H1 (cell line): ENCODE results near the gene KCNN4. TPM values are rescaled to one million over a fixed set of nuclear protein-coding genes. Genes with fewer than 3 reads are reported as not detected.

Experiments used
- BRCA1 ChIP-seq: IDR thresholded peaks from 2 replicates; pipeline ENCODE4 v1.6.1; 2012; ENCODE audit warnings: low read depth, low read length, improper control_type of control experiment
- EGR1 ChIP-seq: IDR thresholded peaks from 2 replicates; pipeline ENCODE4 v1.6.1; 2011; ENCODE audit warnings: low read depth, low read length, borderline replicate concordance
- EP300 ChIP-seq, 2 experiments: IDR thresholded peaks; 1 replicate in 1 of 2; 2 replicates in 1 of 2; pipeline ENCODE4 v1.6.1; 2011 to 2012; ENCODE audit warnings: low read depth in 2 of 2, low read length in 2 of 2, mild to moderate bottlenecking in 2 of 2, borderline replicate concordance in 1 of 2, inconsistent platforms in 1 of 2, moderate library complexity in 1 of 2
- RXRA ChIP-seq: IDR thresholded peaks from 2 replicates; pipeline ENCODE4 v1.6.1; 2011; ENCODE audit warnings: low read depth, mild to moderate bottlenecking, low read length, moderate library complexity; ENCODE audit not compliant: insufficient read depth
- polyA plus RNA-seq, 7 experiments: library from polyadenylated mRNA; depleted of rRNA in 3 of 7; stranded (reverse) in 5 of 7; unstranded in 2 of 7; fragments of >200 nt in 5 of 7; fragments of 200-250 nt in 2 of 7; gene quantifications; 1 replicate in 5 of 7; 2 replicates in 1 of 7; 4 replicates in 1 of 7; pipeline versions ENCODE4 v1.2.1 to v1.2.3, GENCODE V29; 2011 to 2013; ENCODE audit warnings: missing spikeins in 2 of 7, mixed read lengths in 2 of 7
- total RNA-seq: library from RNA; stranded (reverse); fragmentation: NEBNext Ultra II Directional; extraction: Animal tissue kit (Norgen Biotek cat#: 25700); gene quantifications from 2 replicates; pipeline ENCODE4 v1.2.1, GENCODE V29; 2021
- TF ChIP-seq, protein P1 (sequence below): fragments of 300-600 bp; sonication (generic); IDR thresholded peaks from 2 replicates; pipeline ENCODE4 v1.7.1; 2012; ENCODE audit warnings: low read length, moderate library complexity, mild to moderate bottlenecking, inconsistent platforms; ENCODE audit not compliant: insufficient replicate concordance

The KCNN4 gene
- total and polyA plus RNA-seq, 2 of the 8 experiments (the other 6 are each of a cell fraction or from before 2014, with no cell fraction given) = 0.78 to 1.5 TPM

DNA sequence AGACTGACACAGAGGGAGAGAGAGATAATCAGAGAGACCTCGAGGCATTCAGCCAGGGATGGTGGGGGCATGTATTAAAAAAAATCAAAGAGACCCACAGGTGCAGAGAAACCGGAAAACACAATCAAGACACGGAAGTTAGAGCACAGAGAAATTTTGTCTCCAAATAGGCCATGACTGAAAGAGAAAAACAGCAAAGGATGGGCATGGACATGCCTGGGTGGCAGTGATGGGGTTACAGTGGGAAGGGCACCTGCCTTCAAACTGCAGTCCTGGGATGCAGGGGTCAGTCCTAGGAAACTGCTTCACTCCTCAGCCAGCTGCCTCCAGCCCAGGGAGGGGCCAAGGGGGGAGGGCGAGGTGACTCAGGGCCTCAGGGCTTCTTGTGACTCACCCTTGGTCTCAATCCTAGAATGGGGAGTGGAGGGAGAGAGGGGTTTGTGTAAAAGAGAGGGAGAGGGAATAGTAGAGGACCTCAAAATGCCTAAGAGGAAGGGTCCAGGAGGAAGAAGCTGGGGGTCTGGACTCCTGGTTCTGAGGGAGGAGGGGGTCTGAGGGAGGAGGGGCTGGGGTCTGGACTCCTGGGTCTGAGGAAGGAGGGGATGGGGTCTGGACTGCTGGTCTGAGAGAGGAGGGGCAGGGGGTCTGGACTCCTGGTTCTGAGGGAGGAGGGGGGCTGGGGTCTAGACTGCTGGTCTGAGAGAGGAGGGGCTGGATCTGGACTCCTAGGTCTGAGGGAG is 3.6 kb upstream of the KCNN4 start (continued):
- TF ChIP-seq, protein P1, sequence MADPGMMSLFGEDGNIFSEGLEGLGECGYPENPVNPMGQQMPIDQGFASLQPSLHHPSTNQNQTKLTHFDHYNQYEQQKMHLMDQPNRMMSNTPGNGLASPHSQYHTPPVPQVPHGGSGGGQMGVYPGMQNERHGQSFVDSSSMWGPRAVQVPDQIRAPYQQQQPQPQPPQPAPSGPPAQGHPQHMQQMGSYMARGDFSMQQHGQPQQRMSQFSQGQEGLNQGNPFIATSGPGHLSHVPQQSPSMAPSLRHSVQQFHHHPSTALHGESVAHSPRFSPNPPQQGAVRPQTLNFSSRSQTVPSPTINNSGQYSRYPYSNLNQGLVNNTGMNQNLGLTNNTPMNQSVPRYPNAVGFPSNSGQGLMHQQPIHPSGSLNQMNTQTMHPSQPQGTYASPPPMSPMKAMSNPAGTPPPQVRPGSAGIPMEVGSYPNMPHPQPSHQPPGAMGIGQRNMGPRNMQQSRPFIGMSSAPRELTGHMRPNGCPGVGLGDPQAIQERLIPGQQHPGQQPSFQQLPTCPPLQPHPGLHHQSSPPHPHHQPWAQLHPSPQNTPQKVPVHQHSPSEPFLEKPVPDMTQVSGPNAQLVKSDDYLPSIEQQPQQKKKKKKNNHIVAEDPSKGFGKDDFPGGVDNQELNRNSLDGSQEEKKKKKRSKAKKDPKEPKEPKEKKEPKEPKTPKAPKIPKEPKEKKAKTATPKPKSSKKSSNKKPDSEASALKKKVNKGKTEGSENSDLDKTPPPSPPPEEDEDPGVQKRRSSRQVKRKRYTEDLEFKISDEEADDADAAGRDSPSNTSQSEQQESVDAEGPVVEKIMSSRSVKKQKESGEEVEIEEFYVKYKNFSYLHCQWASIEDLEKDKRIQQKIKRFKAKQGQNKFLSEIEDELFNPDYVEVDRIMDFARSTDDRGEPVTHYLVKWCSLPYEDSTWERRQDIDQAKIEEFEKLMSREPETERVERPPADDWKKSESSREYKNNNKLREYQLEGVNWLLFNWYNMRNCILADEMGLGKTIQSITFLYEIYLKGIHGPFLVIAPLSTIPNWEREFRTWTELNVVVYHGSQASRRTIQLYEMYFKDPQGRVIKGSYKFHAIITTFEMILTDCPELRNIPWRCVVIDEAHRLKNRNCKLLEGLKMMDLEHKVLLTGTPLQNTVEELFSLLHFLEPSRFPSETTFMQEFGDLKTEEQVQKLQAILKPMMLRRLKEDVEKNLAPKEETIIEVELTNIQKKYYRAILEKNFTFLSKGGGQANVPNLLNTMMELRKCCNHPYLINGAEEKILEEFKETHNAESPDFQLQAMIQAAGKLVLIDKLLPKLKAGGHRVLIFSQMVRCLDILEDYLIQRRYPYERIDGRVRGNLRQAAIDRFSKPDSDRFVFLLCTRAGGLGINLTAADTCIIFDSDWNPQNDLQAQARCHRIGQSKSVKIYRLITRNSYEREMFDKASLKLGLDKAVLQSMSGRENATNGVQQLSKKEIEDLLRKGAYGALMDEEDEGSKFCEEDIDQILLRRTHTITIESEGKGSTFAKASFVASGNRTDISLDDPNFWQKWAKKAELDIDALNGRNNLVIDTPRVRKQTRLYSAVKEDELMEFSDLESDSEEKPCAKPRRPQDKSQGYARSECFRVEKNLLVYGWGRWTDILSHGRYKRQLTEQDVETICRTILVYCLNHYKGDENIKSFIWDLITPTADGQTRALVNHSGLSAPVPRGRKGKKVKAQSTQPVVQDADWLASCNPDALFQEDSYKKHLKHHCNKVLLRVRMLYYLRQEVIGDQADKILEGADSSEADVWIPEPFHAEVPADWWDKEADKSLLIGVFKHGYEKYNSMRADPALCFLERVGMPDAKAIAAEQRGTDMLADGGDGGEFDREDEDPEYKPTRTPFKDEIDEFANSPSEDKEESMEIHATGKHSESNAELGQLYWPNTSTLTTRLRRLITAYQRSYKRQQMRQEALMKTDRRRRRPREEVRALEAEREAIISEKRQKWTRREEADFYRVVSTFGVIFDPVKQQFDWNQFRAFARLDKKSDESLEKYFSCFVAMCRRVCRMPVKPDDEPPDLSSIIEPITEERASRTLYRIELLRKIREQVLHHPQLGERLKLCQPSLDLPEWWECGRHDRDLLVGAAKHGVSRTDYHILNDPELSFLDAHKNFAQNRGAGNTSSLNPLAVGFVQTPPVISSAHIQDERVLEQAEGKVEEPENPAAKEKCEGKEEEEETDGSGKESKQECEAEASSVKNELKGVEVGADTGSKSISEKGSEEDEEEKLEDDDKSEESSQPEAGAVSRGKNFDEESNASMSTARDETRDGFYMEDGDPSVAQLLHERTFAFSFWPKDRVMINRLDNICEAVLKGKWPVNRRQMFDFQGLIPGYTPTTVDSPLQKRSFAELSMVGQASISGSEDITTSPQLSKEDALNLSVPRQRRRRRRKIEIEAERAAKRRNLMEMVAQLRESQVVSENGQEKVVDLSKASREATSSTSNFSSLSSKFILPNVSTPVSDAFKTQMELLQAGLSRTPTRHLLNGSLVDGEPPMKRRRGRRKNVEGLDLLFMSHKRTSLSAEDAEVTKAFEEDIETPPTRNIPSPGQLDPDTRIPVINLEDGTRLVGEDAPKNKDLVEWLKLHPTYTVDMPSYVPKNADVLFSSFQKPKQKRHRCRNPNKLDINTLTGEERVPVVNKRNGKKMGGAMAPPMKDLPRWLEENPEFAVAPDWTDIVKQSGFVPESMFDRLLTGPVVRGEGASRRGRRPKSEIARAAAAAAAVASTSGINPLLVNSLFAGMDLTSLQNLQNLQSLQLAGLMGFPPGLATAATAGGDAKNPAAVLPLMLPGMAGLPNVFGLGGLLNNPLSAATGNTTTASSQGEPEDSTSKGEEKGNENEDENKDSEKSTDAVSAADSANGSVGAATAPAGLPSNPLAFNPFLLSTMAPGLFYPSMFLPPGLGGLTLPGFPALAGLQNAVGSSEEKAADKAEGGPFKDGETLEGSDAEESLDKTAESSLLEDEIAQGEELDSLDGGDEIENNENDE = no peak
- TF ChIP-seq RXRA = no peak
- TF ChIP-seq EGR1 = no peak
- no peak for TF ChIP-seq BRCA1
- no peak for TF ChIP-seq EP300 (IDR thresholded peaks at IDR 0.05; ENCODE audit: borderline replicate concordance in 1 of 2, low read depth in 2 of 2, low read length in 2 of 2)
